ENCODE data around the gene CDH10. TPM values are rescaled to one million over a fixed set of nuclear protein-coding genes. Genes with fewer than 3 reads are reported as not detected.

The CDH10 gene
- total RNA-seq, 1 experiment from 2014 or later = not detected

DNA sequence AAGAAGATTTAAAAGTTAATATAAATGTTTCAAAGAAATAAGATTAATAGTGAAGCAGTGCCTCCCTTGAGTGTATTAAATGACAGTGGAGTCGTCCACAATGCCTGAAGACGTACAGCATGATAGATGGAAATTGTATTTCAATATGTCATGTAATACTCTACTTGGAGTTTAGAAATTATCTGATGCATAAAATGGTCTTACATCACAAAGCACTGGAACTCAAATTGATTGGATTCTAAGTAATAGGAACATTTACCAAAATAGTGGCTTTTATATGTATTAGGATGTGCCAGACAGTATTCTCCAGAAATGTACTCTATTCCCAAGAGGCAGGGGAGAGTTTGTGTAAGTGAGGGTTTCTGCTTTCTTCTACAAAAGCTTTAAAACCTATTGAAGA, 49.4 kb downstream of the CDH10 start:
- CTCF ChIA-PET = no interaction called here
- Mint-ChIP-seq H3K27me3 (ENCODE audit: unreplicated experiment) (no peaks in the 10 kb centered on the region), H3K36me3 (ENCODE audit: insufficient read depth, unreplicated experiment) (no peaks in the 10 kb centered on the region)

GRCh38 chr5:24591426-24591825, 53.4 kb downstream of the CDH10 start:
- TF ChIP-seq CTCF (IDR thresholded peaks at IDR 0.05; ENCODE audit: unreplicated experiment) = no peak
- no peak overlapping the region for H3K27ac Mint-ChIP-seq (ENCODE audit: unreplicated experiment)
- no peak for DNase-seq

More for the DNA sequence above, 49.4 kb downstream of the CDH10 start:
- peaks cover 12% of the 10 kb centered on the region for H3K9me3 Mint-ChIP-seq (ENCODE audit: low read depth, unreplicated experiment)
- H3K27ac Mint-ChIP-seq (ENCODE audit: unreplicated experiment) = no peak overlapping the region
- TF ChIP-seq CTCF (IDR thresholded peaks at IDR 0.05; ENCODE audit: unreplicated experiment) = no peak
- no peak for DNase-seq
- no peaks in the 10 kb centered on the region for H3K4me1 Mint-ChIP-seq (ENCODE audit: low read depth, unreplicated experiment)
- BruUV-seq (replicated peaks) = no TSS peak
- intact Hi-C loops (cut with micrococcal nuclease; ENCODE audit: unreplicated experiment) = no loop called here
- H3K4me3 Mint-ChIP-seq (ENCODE audit: low read depth, unreplicated experiment) = no peak overlapping the region

DNA sequence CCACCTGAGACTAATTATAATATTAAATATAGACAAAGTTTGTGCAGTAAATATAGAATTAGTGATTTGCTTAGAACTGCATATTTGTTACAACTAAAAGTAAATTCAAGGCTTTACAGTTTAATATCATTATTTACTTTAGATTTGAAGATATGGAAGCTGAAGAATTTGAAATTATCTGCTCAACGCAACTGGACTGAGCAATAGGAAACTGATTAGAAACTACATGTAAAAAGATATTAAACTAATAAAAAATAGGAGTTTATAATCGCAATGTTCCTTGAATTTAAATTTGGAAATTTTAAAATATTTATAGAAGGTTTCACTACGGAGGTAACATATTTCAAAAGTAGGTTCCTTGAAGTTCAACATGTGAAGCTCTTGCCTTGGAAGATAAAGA, 55.2 kb downstream of the CDH10 start:
- H3K4me1 Mint-ChIP-seq (ENCODE audit: low read depth, unreplicated experiment) = no peaks in the 10 kb centered on the region
- no peak for DNase-seq
- H3K27ac Mint-ChIP-seq (ENCODE audit: unreplicated experiment) = no peak overlapping the region
- no peaks in the 10 kb centered on the region for H3K27me3 Mint-ChIP-seq (ENCODE audit: unreplicated experiment)
- TF ChIP-seq CTCF (IDR thresholded peaks at IDR 0.05; ENCODE audit: unreplicated experiment) = no peak
- H3K9me3 Mint-ChIP-seq (ENCODE audit: low read depth, unreplicated experiment) = peaks cover 4% of the 10 kb centered on the region
- no peak overlapping the region for H3K4me3 Mint-ChIP-seq (ENCODE audit: low read depth, unreplicated experiment)
- CTCF ChIA-PET = no interaction called here
- BruUV-seq (replicated peaks) = no TSS peak
- intact Hi-C loops (cut with micrococcal nuclease; ENCODE audit: unreplicated experiment) = no loop called here
- no peaks in the 10 kb centered on the region for H3K36me3 Mint-ChIP-seq (ENCODE audit: insufficient read depth, unreplicated experiment)

More at GRCh38 chr5:24591426-24591825, 53.4 kb downstream of the CDH10 start:
- Mint-ChIP-seq H3K4me3 (ENCODE audit: low read depth, unreplicated experiment) (no peak overlapping the region), H3K9me3 (ENCODE audit: low read depth, unreplicated experiment) (peaks cover 8% of the 10 kb centered on the region), H3K4me1 (ENCODE audit: low read depth, unreplicated experiment) (no peaks in the 10 kb centered on the region), H3K36me3 (ENCODE audit: insufficient read depth, unreplicated experiment) (no peaks in the 10 kb centered on the region), H3K27me3 (ENCODE audit: unreplicated experiment) (no peaks in the 10 kb centered on the region)
- no TSS peak for BruUV-seq (replicated peaks)
- intact Hi-C loops (cut with micrococcal nuclease; ENCODE audit: unreplicated experiment) = no loop called here
- CTCF ChIA-PET = no interaction called here

DNA sequence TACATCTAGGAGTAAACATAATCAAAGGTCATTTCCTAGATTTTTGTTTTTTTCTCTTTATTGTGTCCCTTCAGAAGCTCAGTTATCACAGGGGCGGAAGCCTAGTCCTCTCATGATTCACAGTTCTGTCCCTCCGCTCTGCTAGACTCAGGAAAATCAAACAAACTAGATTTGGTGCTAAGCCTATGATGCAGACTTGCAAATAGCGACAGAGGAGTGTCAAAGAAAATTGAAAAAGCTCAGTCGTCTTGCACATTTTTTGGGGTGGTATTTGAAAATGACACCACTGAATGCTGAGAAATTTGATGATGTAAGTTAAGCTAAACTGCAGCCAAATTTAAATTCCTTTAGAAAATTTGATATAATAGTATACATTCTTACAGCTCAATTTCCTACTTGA, 59.0 kb downstream of the CDH10 start:
- Mint-ChIP-seq H3K27ac (ENCODE audit: unreplicated experiment) (no peak overlapping the region), H3K4me3 (ENCODE audit: low read depth, unreplicated experiment) (no peak overlapping the region), H3K9me3 (ENCODE audit: low read depth, unreplicated experiment) (peaks cover 8% of the 10 kb centered on the region), H3K27me3 (ENCODE audit: unreplicated experiment) (no peaks in the 10 kb centered on the region), H3K36me3 (ENCODE audit: insufficient read depth, unreplicated experiment) (no peaks in the 10 kb centered on the region), H3K4me1 (ENCODE audit: low read depth, unreplicated experiment) (no peaks in the 10 kb centered on the region)
- no peak for DNase-seq
- intact Hi-C loops (cut with micrococcal nuclease; ENCODE audit: unreplicated experiment) = no loop called here
- TF ChIP-seq CTCF (IDR thresholded peaks at IDR 0.05; ENCODE audit: unreplicated experiment) = no peak
- no TSS peak for BruUV-seq (replicated peaks)
- CTCF ChIA-PET = no interaction called here

Measured in Calu3 (cell line).